HepG2 (cell line): ENCODE measurements around the gene ACP7. TPM values are rescaled to one million over a fixed set of nuclear protein-coding genes. Genes with fewer than 3 reads are reported as not detected.

Experiments used
- EED ChIP-seq: sonication (generic); formaldehyde crosslinking; IDR thresholded peaks from 2 replicates; pipeline ENCODE4 v1.5.0; 2020; ENCODE audit warnings: mild to moderate bottlenecking, missing genetic modification reagents
- EP300 ChIP-seq, 3 experiments: sonication (generic) in 1 of 3; formaldehyde crosslinking in 1 of 3; IDR thresholded peaks; 2 replicates each; pipeline versions ENCODE4 v1.5.1 to v1.6.1; 2011 to 2020; ENCODE audit warnings: low read depth in 2 of 3, low read length in 2 of 3, borderline replicate concordance in 1 of 3, improper control_type of control experiment in 1 of 3, mild to moderate bottlenecking in 1 of 3, missing genetic modification reagents in 1 of 3, moderate library complexity in 1 of 3
- GATA4 ChIP-seq: sonication (generic); IDR thresholded peaks from 2 replicates; pipeline ENCODE4 v1.6.1; 2016; ENCODE audit warnings: antibody characterized with exemption, low read depth, borderline replicate concordance
- HNRNPL ChIP-seq: fragments of 200-400 bp; formaldehyde crosslinking; IDR thresholded peaks from 2 replicates; pipeline ENCODE4 v1.6.1; 2017; ENCODE audit warnings: mild to moderate bottlenecking, low read depth, low read length
- KMT2A ChIP-seq: sonication (generic); formaldehyde crosslinking; IDR thresholded peaks from 2 replicates; pipeline ENCODE4 v1.4.0; 2020; ENCODE audit warnings: missing genetic modification reagents
- MYPOP ChIP-seq: sonication (generic); formaldehyde crosslinking; IDR thresholded peaks from 2 replicates; pipeline ENCODE4 v1.8.1; 2023; ENCODE audit warnings: mild to moderate bottlenecking, moderate library complexity, missing genetic modification reagents
- NAIF1 ChIP-seq: sonication (generic); formaldehyde crosslinking; IDR thresholded peaks from 2 replicates; pipeline ENCODE4 v1.5.0; 2020; ENCODE audit warnings: mild to moderate bottlenecking, missing genetic modification reagents, borderline replicate concordance
- PAXIP1 ChIP-seq: sonication (generic); formaldehyde crosslinking; conservative IDR thresholded peaks from 2 replicates; pipeline ENCODE4 v1.4.0; 2020; ENCODE audit warnings: mild to moderate bottlenecking, missing genetic modification reagents, moderate library complexity
- SCMH1 ChIP-seq: sonication (generic); formaldehyde crosslinking; IDR thresholded peaks from 2 replicates; pipeline ENCODE4 v1.9.0; 2021; ENCODE audit warnings: missing genetic modification reagents, mild to moderate bottlenecking, borderline replicate concordance
- SNAI1 ChIP-seq: sonication (generic); formaldehyde crosslinking; IDR thresholded peaks from 2 replicates; pipeline ENCODE4 v1.5.0; 2020; ENCODE audit warnings: mild to moderate bottlenecking, missing genetic modification reagents, borderline replicate concordance
- SRSF4 ChIP-seq: fragments of 200-400 bp; formaldehyde crosslinking; IDR thresholded peaks from one replicate; pipeline ENCODE4 v1.6.1; 2018; ENCODE audit warnings: mild to moderate bottlenecking, low read depth, low read length, moderate library complexity; ENCODE audit not compliant: poor library complexity, severe bottlenecking
- STAG1 ChIP-seq: sonication (generic); formaldehyde crosslinking; IDR thresholded peaks from 2 replicates; pipeline ENCODE4 v1.4.0; 2020; ENCODE audit warnings: missing genetic modification reagents
- TEAD3 ChIP-seq: optimal IDR thresholded peaks from 2 replicates; pipeline ENCODE3; 2016; ENCODE audit warnings: borderline replicate concordance
- ZNF101 ChIP-seq: sonication (generic); formaldehyde crosslinking; IDR thresholded peaks from 2 replicates; pipeline ENCODE4 v1.4.0; 2020; ENCODE audit warnings: mild to moderate bottlenecking, low read depth, missing genetic modification reagents, borderline replicate concordance
- polyA plus RNA-seq, 8 experiments: library from polyadenylated mRNA; depleted of rRNA in 3 of 8; stranded (reverse) in 7 of 8; unstranded in 1 of 8; fragments of >200 nt; fragmentation: Illumina TruSeq in 4 of 8; extraction: Trizol in 4 of 8; gene quantifications; 2 replicates each; pipeline versions ENCODE4 v1.2.1 to v1.2.3, GENCODE V29; 2011 to 2016; ENCODE audit warnings: low read depth in 4 of 8, missing spikeins in 1 of 8, mixed read lengths in 1 of 8; ENCODE audit not compliant: insufficient read depth in 1 of 8
- total RNA-seq, 5 experiments: library from RNA; depleted of rRNA; stranded (reverse); fragments of >200 nt; fragmentation: Illumina TruSeq; extraction: Trizol; gene quantifications; 2 replicates each; pipeline ENCODE4 v1.2.3, GENCODE V29; 2016; ENCODE audit warnings: low read depth in 1 of 5
- TF ChIP-seq, protein P1 (sequence below): IDR thresholded peaks from 2 replicates; pipeline ENCODE4 v1.4.0; 2020; ENCODE audit warnings: mild to moderate bottlenecking, missing genetic modification reagents

ACP7 gene
- total and polyA plus RNA-seq, 2 of the 13 experiments (the other 11 are each of a cell fraction or from before 2014, with no cell fraction given), result not detected

- TF ChIP-seq EP300 (IDR thresholded peaks at IDR 0.05; ENCODE audit: low read depth in 2 of 2, low read length in 2 of 2) (peak in 1 of 2 experiments; percentile 50; a peak in 1 of 4 replicates), EP300 (CRISPR knock-in tag; IDR thresholded peaks at IDR 0.05; ENCODE audit: borderline replicate concordance) (no peak), EED (CRISPR knock-in tag) (peak; percentile 27; the same call in 1 of the 2 replicates), HNRNPL (peak; percentile 97), TEAD3 (CRISPR knock-in tag) (peak; percentile 37), PAXIP1 (peak; percentile 91), SNAI1 (CRISPR knock-in tag) (0 out of 2 replicates have a peak, but pooled peaks have one; percentile 0), NAIF1 (CRISPR knock-in tag) (no peak), KMT2A (CRISPR knock-in tag) (peak; percentile 75; the same call in 1 of the 2 replicates), SCMH1 (no peak), STAG1 (peak; percentile 36), ZNF101 (CRISPR knock-in tag) (no peak), SRSF4 (no peak), MYPOP (0 out of 2 replicates have a peak, but pooled peaks have one; percentile 42), GATA4 (0 out of 2 replicates have a peak, but pooled peaks have one; percentile 5)
- TF ChIP-seq, protein P1, sequence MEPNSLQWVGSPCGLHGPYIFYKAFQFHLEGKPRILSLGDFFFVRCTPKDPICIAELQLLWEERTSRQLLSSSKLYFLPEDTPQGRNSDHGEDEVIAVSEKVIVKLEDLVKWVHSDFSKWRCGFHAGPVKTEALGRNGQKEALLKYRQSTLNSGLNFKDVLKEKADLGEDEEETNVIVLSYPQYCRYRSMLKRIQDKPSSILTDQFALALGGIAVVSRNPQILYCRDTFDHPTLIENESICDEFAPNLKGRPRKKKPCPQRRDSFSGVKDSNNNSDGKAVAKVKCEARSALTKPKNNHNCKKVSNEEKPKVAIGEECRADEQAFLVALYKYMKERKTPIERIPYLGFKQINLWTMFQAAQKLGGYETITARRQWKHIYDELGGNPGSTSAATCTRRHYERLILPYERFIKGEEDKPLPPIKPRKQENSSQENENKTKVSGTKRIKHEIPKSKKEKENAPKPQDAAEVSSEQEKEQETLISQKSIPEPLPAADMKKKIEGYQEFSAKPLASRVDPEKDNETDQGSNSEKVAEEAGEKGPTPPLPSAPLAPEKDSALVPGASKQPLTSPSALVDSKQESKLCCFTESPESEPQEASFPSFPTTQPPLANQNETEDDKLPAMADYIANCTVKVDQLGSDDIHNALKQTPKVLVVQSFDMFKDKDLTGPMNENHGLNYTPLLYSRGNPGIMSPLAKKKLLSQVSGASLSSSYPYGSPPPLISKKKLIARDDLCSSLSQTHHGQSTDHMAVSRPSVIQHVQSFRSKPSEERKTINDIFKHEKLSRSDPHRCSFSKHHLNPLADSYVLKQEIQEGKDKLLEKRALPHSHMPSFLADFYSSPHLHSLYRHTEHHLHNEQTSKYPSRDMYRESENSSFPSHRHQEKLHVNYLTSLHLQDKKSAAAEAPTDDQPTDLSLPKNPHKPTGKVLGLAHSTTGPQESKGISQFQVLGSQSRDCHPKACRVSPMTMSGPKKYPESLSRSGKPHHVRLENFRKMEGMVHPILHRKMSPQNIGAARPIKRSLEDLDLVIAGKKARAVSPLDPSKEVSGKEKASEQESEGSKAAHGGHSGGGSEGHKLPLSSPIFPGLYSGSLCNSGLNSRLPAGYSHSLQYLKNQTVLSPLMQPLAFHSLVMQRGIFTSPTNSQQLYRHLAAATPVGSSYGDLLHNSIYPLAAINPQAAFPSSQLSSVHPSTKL (CRISPR knock-in tag), result peak; percentile 43; the same call in 1 of the 2 replicates
These were observed 61.2 kb downstream of the ACP7 start (continued) for GRCh38 chr19:39145180-39145953.
